GM23338 (cell line): ENCODE data around the gene CACNA2D2.

ENCODE experiments used
- EZH2 ChIP-seq: fragments of 200-600 bp; sonication (generic); IDR thresholded peaks from one replicate; pipeline ENCODE4 v1.8.0; 2017; ENCODE audit warnings: antibody characterized with exemption, mild to moderate bottlenecking, low read depth; ENCODE audit not compliant: unreplicated experiment
- POLR2AphosphoS5 ChIP-seq: IDR thresholded peaks from 2 replicates; pipeline ENCODE4 v1.6.1; 2016; ENCODE audit warnings: antibody characterized with exemption, low read depth
- TF ChIP-seq, protein P1 (sequence below), 2 experiments: fragments of 200-600 bp in 1 of 2; sonication (generic) in 1 of 2; conservative IDR thresholded peaks; 2 replicates each; pipeline versions ENCODE4 v1.5.1 to v1.6.1; 2016 to 2017; ENCODE audit warnings: antibody characterized with exemption in 2 of 2, low read depth in 2 of 2, mild to moderate bottlenecking in 2 of 2, moderate library complexity in 1 of 2
- TF ChIP-seq, protein P2 (sequence below): IDR thresholded peaks from one replicate; pipeline ENCODE4 v1.6.1; 2018; ENCODE audit warnings: antibody characterized with exemption; ENCODE audit not compliant: unreplicated experiment

DNA sequence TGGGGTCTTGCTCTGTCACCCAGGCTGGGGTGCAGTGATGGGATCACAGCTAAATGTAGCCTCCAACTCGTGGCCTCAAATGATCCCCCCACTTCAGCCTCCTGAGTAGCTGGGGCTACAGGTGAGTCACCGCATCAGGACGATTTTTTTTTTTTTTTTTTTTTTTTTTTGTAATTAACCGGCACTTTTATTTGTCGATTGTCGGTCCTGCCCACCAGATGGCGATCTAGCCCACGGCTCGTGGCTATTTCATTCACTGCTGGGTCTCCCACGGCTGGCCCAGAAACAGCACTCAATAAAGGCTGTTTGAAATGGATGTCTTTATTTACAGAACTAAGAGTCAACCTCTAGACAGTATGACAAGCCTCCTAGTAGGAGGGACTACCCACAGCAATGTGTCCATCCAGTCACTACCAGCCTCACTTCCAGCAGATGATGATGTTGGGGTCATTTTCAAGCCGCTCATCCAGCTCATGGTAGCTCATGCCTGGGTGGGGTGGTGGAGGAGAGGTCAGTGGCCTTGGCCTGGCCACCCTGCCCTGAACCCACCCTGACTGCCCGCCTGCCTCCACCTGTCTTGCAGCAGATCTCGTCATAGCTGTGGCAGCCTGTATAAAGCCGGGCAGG is 156.1 kb downstream of the CACNA2D2 start:
- TF ChIP-seq, protein P1, sequence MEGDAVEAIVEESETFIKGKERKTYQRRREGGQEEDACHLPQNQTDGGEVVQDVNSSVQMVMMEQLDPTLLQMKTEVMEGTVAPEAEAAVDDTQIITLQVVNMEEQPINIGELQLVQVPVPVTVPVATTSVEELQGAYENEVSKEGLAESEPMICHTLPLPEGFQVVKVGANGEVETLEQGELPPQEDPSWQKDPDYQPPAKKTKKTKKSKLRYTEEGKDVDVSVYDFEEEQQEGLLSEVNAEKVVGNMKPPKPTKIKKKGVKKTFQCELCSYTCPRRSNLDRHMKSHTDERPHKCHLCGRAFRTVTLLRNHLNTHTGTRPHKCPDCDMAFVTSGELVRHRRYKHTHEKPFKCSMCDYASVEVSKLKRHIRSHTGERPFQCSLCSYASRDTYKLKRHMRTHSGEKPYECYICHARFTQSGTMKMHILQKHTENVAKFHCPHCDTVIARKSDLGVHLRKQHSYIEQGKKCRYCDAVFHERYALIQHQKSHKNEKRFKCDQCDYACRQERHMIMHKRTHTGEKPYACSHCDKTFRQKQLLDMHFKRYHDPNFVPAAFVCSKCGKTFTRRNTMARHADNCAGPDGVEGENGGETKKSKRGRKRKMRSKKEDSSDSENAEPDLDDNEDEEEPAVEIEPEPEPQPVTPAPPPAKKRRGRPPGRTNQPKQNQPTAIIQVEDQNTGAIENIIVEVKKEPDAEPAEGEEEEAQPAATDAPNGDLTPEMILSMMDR (conservative IDR thresholded peaks at IDR 0.05; ENCODE audit: low read depth in 2 of 2), result peak; percentile 68 to 76
- TF ChIP-seq EZH2, result no peak
- no peak for TF ChIP-seq POLR2AphosphoS5
- TF ChIP-seq, protein P2, sequence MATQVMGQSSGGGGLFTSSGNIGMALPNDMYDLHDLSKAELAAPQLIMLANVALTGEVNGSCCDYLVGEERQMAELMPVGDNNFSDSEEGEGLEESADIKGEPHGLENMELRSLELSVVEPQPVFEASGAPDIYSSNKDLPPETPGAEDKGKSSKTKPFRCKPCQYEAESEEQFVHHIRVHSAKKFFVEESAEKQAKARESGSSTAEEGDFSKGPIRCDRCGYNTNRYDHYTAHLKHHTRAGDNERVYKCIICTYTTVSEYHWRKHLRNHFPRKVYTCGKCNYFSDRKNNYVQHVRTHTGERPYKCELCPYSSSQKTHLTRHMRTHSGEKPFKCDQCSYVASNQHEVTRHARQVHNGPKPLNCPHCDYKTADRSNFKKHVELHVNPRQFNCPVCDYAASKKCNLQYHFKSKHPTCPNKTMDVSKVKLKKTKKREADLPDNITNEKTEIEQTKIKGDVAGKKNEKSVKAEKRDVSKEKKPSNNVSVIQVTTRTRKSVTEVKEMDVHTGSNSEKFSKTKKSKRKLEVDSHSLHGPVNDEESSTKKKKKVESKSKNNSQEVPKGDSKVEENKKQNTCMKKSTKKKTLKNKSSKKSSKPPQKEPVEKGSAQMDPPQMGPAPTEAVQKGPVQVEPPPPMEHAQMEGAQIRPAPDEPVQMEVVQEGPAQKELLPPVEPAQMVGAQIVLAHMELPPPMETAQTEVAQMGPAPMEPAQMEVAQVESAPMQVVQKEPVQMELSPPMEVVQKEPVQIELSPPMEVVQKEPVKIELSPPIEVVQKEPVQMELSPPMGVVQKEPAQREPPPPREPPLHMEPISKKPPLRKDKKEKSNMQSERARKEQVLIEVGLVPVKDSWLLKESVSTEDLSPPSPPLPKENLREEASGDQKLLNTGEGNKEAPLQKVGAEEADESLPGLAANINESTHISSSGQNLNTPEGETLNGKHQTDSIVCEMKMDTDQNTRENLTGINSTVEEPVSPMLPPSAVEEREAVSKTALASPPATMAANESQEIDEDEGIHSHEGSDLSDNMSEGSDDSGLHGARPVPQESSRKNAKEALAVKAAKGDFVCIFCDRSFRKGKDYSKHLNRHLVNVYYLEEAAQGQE, result no peak
